GM23248 (cell line): Measurements from ENCODE around the gene RPL41. TPM values are rescaled to one million over a fixed set of nuclear protein-coding genes. Genes with fewer than 3 reads are reported as not detected.
A peak's percentile ranks its signal among the peaks of the same experiment; 100 is the strongest.

Experiments
- DNase-seq: peaks from one replicate; pipeline ENCODE4 v3.0.0-alpha.2; 2015
- H2AFZ ChIP-seq: fragments of 200-600 bp; sonication (generic); 2 replicates; pipeline ENCODE4 v1.6.1; 2016; ENCODE audit warnings: antibody characterized with exemption
- H3F3A ChIP-seq: fragments of 200-600 bp; sonication (generic); 2 replicates; pipeline ENCODE4 v1.6.1; 2016; ENCODE audit warnings: mild to moderate bottlenecking, antibody characterized with exemption, mixed run types; ENCODE audit not compliant: insufficient read depth
- H3K27ac ChIP-seq: fragments of 200-600 bp; sonication (generic); 2 replicates; pipeline ENCODE4 v1.5.1; 2016; ENCODE audit warnings: mild to moderate bottlenecking
- H3K27me3 ChIP-seq: fragments of 200-600 bp; sonication (generic); replicated peaks from 2 replicates; pipeline ENCODE4 v1.6.1; 2016; ENCODE audit warnings: mild to moderate bottlenecking; ENCODE audit not compliant: insufficient read depth
- H3K36me3 ChIP-seq: fragments of 200-600 bp; sonication (generic); 2 replicates; pipeline ENCODE4 v1.6.1; 2016; ENCODE audit warnings: low read depth, mild to moderate bottlenecking
- H3K4me1 ChIP-seq: fragments of 200-600 bp; sonication (generic); 2 replicates; pipeline ENCODE4 v1.6.1; 2016; ENCODE audit warnings: mild to moderate bottlenecking; ENCODE audit not compliant: insufficient read depth
- H3K4me2 ChIP-seq: fragments of 200-600 bp; sonication (generic); one replicate; pipeline ENCODE4 v1.6.1; 2016; ENCODE audit warnings: mild to moderate bottlenecking; ENCODE audit not compliant: unreplicated experiment
- H3K4me3 ChIP-seq: fragments of 200-600 bp; sonication (generic); 2 replicates; pipeline ENCODE4 v1.5.1; 2016; ENCODE audit warnings: mild to moderate bottlenecking
- H3K79me2 ChIP-seq: fragments of 200-600 bp; sonication (generic); 2 replicates; pipeline ENCODE4 v1.6.1; 2016; ENCODE audit warnings: mild to moderate bottlenecking; ENCODE audit not compliant: insufficient read depth
- H3K9ac ChIP-seq: fragments of 200-600 bp; sonication (generic); 2 replicates; pipeline ENCODE4 v1.6.1; 2016; ENCODE audit warnings: mild to moderate bottlenecking
- H3K9me2 ChIP-seq: fragments of 200-600 bp; sonication (generic); 2 replicates; pipeline ENCODE4 v1.6.1; 2016; ENCODE audit warnings: mixed run types, mild to moderate bottlenecking, moderate library complexity; ENCODE audit not compliant: insufficient read depth
- H3K9me3 ChIP-seq: fragments of 200-600 bp; sonication (generic); one replicate; pipeline ENCODE4 v1.6.1; 2017; ENCODE audit warnings: low read depth
- H4K20me1 ChIP-seq: fragments of 200-600 bp; sonication (generic); 2 replicates; pipeline ENCODE4 v1.6.0; 2016; ENCODE audit not compliant: insufficient read depth
- EZH2 ChIP-seq: fragments of 200-600 bp; sonication (generic); IDR thresholded peaks from 2 replicates; pipeline ENCODE4 v1.6.1; 2018; ENCODE audit warnings: antibody characterized with exemption, mild to moderate bottlenecking; ENCODE audit not compliant: insufficient read depth, poor library complexity, severe bottlenecking
- EZH2phosphoT487 ChIP-seq: fragments of 200-600 bp; sonication (generic); IDR thresholded peaks from 2 replicates; pipeline ENCODE4 v1.6.1; 2018; ENCODE audit warnings: antibody characterized with exemption, moderate library complexity, mild to moderate bottlenecking, low read depth; ENCODE audit not compliant: insufficient read depth
- WGBS, 2 experiments: methylation state at CpG; one replicate each; pipeline ENCODE4 v1.1.6; 2015 to 2017; ENCODE audit warnings: low lambda C conversion rate in 2 of 2, low coverage in 1 of 2; ENCODE audit errors: missing lambda C conversion rate in 2 of 2; 5-methylcytosine and 5-hydroxymethylcytosine counted together
- in situ Hi-C: fragments of 300-500 bp; cut with MboI; formaldehyde crosslinking; loops from 2 replicates; pipeline ENCODE4 v1.15.0; 2020
- polyA plus RNA-seq: library from polyadenylated mRNA; unstranded; fragments of >200 nt; fragmentation: Nextera tagmentation; extraction: Ambion mirVana; gene quantifications from 2 replicates; pipeline ENCODE4 v1.2.1, GENCODE V29; 2016
- total RNA-seq: library from RNA; depleted of rRNA; stranded (reverse); fragments of >200 nt; shearing (Covaris generic); gene quantifications from 2 replicates; pipeline ENCODE4 v1.2.3, GENCODE V29; 2014

Gene RPL41
- total and polyA plus RNA-seq, 2 experiments from 2014 or later, result 1,892 to 2,545 TPM

GRCh38 chr12:56086096-56086495 lies 30.3 kb upstream of the RPL41 start:
- H3K4me2 ChIP-seq, result no peak overlapping the region
- H3K79me2 ChIP-seq, result no peaks in the 10 kb centered on the region
- H2AFZ ChIP-seq, result no peak overlapping the region
- DNase-seq, result no peak
- no peaks in the 10 kb centered on the region; the same call in 1 of the 2 replicates for H3K27me3 ChIP-seq
- no peak overlapping the region for H3K27ac ChIP-seq
- TF ChIP-seq EZH2 (no peak), EZH2phosphoT487 (no peak)
- no peaks in the 10 kb centered on the region for H3F3A ChIP-seq
- H3K9me2 ChIP-seq, result no peaks in the 10 kb centered on the region
- no peaks in the 10 kb centered on the region for H3K9me3 ChIP-seq
- H4K20me1 ChIP-seq, result no peaks in the 10 kb centered on the region
- 69 to 90% methylated on average over 3 of the region's 3 CpGs for WGBS, 2 experiments
- in situ Hi-C loops, result no loop called here
- no peak overlapping the region for H3K9ac ChIP-seq
- no peaks in the 10 kb centered on the region for H3K4me1 ChIP-seq
- no peaks in the 10 kb centered on the region for H3K36me3 ChIP-seq
- no peak overlapping the region for H3K4me3 ChIP-seq

DNA sequence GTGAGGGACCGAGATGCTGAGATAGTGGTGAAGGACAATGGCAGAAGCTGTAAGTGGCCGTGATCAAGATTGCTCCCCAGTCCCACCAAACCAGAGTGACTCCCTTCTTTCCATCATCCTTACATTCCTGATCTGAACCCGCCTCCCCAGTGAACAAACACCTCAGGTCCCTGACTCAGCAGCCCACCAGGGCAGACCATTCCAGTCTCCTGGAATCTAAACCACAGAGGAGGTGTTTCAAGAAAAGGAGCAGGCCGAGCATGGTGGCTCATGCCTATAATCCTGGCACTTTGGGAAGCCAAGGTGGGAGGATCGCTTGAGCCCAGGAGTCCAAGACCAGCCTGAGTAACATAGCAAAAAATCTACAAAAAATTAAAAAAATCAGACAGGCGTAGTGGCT lies 29.8 kb upstream of the RPL41 start:
- Histone ChIP-seq H3K79me2 (no peaks in the 10 kb centered on the region), H3K4me3 (no peak overlapping the region), H3K27me3 (no peaks in the 10 kb centered on the region), H3K4me1 (no peaks in the 10 kb centered on the region), H3K9me3 (no peaks in the 10 kb centered on the region), H3K9ac (no peak overlapping the region), H3K27ac (no peak overlapping the region), H3K4me2 (no peak overlapping the region), H2AFZ (no peak overlapping the region), H3K36me3 (no peaks in the 10 kb centered on the region), H4K20me1 (no peaks in the 10 kb centered on the region), H3F3A (no peaks in the 10 kb centered on the region), H3K9me2 (no peaks in the 10 kb centered on the region)
- TF ChIP-seq EZH2 (no peak), EZH2phosphoT487 (no peak)
- in situ Hi-C loops, result no loop called here
- no peak for DNase-seq
- 78 to 83% methylated on average over 6 of the region's 6 CpGs for WGBS, 2 experiments

DNA sequence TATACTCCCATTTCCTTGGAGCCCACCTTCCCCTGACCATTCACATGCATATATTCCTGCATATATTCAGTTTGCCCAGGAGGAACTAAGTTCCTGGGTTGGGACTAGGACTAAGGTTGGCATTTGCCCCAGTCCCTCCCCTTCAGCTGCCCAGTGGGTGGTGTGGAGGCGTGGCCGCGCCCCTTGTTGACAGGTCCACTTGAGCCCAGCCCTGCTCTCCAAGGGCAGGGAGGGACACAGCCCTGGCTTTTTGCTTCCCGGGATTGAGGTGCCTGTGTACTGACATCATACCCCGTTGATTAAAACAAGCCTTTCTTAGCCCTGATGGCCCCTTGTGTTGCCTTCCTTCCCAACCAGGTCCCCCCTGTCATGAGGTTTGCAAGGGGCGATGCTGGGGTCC lies 29.2 kb upstream of the RPL41 start:
- no peaks in the 10 kb centered on the region for H3K79me2 ChIP-seq
- no peak for TF ChIP-seq EZH2phosphoT487
- TF ChIP-seq EZH2, result no peak
- no peaks in the 10 kb centered on the region for H3F3A ChIP-seq
- no peaks in the 10 kb centered on the region for H3K36me3 ChIP-seq
- H3K4me2 ChIP-seq, result no peak overlapping the region
- H3K9me3 ChIP-seq, result no peaks in the 10 kb centered on the region
- H2AFZ ChIP-seq, result no peak overlapping the region
- in situ Hi-C loops, result no loop called here
- no peak overlapping the region for H3K9ac ChIP-seq
- 64 to 72% methylated on average over 6 of the region's 6 CpGs for WGBS, 2 experiments
- DNase-seq, result peak; percentile 27
- H3K27ac ChIP-seq, result no peak overlapping the region
- H3K4me3 ChIP-seq, result no peak overlapping the region
- H3K27me3 ChIP-seq, result no peaks in the 10 kb centered on the region
- H3K9me2 ChIP-seq, result no peaks in the 10 kb centered on the region
- H3K4me1 ChIP-seq, result no peaks in the 10 kb centered on the region
- no peaks in the 10 kb centered on the region for H4K20me1 ChIP-seq

- no peak overlapping the region for H3K27ac ChIP-seq
- no peaks in the 10 kb centered on the region for H3K36me3 ChIP-seq
- DNase-seq, result no peak
- no peaks in the 10 kb centered on the region for H3K4me1 ChIP-seq
- peaks cover 24% of the 10 kb centered on the region for H3K27me3 ChIP-seq
- no peaks in the 10 kb centered on the region for H3K9me2 ChIP-seq
- H3K9me3 ChIP-seq, result no peaks in the 10 kb centered on the region
- TF ChIP-seq EZH2, result no peak
- no peak for TF ChIP-seq EZH2phosphoT487
- no peak overlapping the region for H3K4me2 ChIP-seq
- H4K20me1 ChIP-seq, result no peaks in the 10 kb centered on the region
- H3K79me2 ChIP-seq, result no peaks in the 10 kb centered on the region
- no peak overlapping the region for H3K4me3 ChIP-seq
- in situ Hi-C loops, result no loop called here
- H3K9ac ChIP-seq, result no peak overlapping the region
- H2AFZ ChIP-seq, result no peak overlapping the region
- 77 to 86% methylated on average over 6 of the region's 6 CpGs for WGBS, 2 experiments
- no peaks in the 10 kb centered on the region for H3F3A ChIP-seq
Observed at GRCh38 chr12:56097738-56098137, 18.7 kb upstream of the RPL41 start.

- in situ Hi-C loops, result no loop called here
- 63 to 74% methylated on average over 3 of the region's 3 CpGs for WGBS, 2 experiments
Observed at GRCh38 chr12:56098592-56098991, 17.8 kb upstream of the RPL41 start.

More at GRCh38 chr12:56098592-56098991, 17.8 kb upstream of the RPL41 start:
- no peaks in the 10 kb centered on the region for H3F3A ChIP-seq
- TF ChIP-seq EZH2phosphoT487 (no peak), EZH2 (no peak)
- no peaks in the 10 kb centered on the region for H3K9me3 ChIP-seq
- H3K9ac ChIP-seq, result no peak overlapping the region
- H3K27me3 ChIP-seq, result peaks cover 24% of the 10 kb centered on the region
- no peak overlapping the region for H3K27ac ChIP-seq
- no peak for DNase-seq
- H3K4me3 ChIP-seq, result no peak overlapping the region
- no peak overlapping the region for H2AFZ ChIP-seq
- H3K79me2 ChIP-seq, result no peaks in the 10 kb centered on the region
- no peaks in the 10 kb centered on the region for H3K9me2 ChIP-seq
- no peaks in the 10 kb centered on the region for H3K36me3 ChIP-seq
- no peaks in the 10 kb centered on the region for H4K20me1 ChIP-seq
- H3K4me1 ChIP-seq, result 0 out of 2 replicates have a peak, but pooled peaks cover 5% of the 10 kb centered on the region
- H3K4me2 ChIP-seq, result no peak overlapping the region
